Pancreas (tissue), 10 donors: ENCODE measurements around the gene ANGPTL2. TPM values are rescaled to one million over a fixed set of nuclear protein-coding genes. Genes with fewer than 3 reads are reported as not detected.

Experiments used
- ATAC-seq, 4 donors: fragments of 200-7000 bp; cut with Tn5 transposase; one replicate each; pipeline versions ENCODE4 v1.8.0 to v1.9.1; 2020; ENCODE audit warnings: mild to moderate bottlenecking in 4 of 4, moderate library complexity in 4 of 4
- DNase-seq, 6 donors: peaks; one replicate each; pipeline ENCODE4 v3.0.0-alpha.2; 2020
- FAIRE-seq: peaks from 2 replicates; lab custom pipeline; 2012; peaks lifted over from hg19 to GRCh38; lab: Jason Lieb, UNC
- H3K27ac ChIP-seq, 4 donors: fragments of 200-600 bp; sonication (generic); 1 replicate in 3 of 4; 2 replicates in 1 of 4; pipeline versions ENCODE4 v1.5.0 to v1.8.0; 2020
- H3K27me3 ChIP-seq, 4 donors: fragments of 200-600 bp; one replicate each; pipeline ENCODE4 v1.8.0; 2021
- H3K36me3 ChIP-seq, 3 donors: fragments of 200-600 bp; sonication (generic) in 1 of 3; one replicate each; pipeline versions ENCODE4 v1.5.0 to v1.8.0; 2020 to 2021
- H3K4me1 ChIP-seq, 3 donors: fragments of 200-600 bp; one replicate each; pipeline ENCODE4 v1.8.0; 2021
- H3K4me3 ChIP-seq, 4 donors: fragments of 200-600 bp; sonication (generic) in 2 of 4; one replicate each; pipeline versions ENCODE4 v1.5.0 to v1.8.0; 2020 to 2021
- H3K9me3 ChIP-seq, 4 donors: fragments of 200-600 bp; one replicate each; pipeline ENCODE4 v1.8.0; 2021
- WGBS, 2 donors: extraction: QIAGEN DNeasy Blood & Tissue Kit; methylation state at CpG; one replicate each; pipeline ENCODE4 v1.1.7; 2013; 5-methylcytosine and 5-hydroxymethylcytosine counted together
- intact Hi-C, 3 donors: fragments of 100-400 bp; cut with DNase I; formaldehyde crosslinking; loops; one replicate each; pipeline versions ENCODE4 v1.11.1 to v1.14.2; 2022
- polyA plus RNA-seq, 2 donors: library from polyadenylated mRNA; stranded (reverse); fragments of 200-250 nt; gene quantifications; one replicate each; pipeline ENCODE4 v1.2.3, GENCODE V29; 2013
- total RNA-seq, 6 donors: library from RNA; stranded (reverse); fragmentation: NEBNext Ultra II Directional in 4 of 6; extraction: Animal tissue kit (Norgen Biotek cat#: 25700) in 4 of 6; gene quantifications; one replicate each; pipeline versions ENCODE4 v1.2.1 to v1.2.4, GENCODE V29; 2021 to 2023
- TF ChIP-seq, protein P1 (sequence below), 4 donors: fragments of 200-600 bp; sonication (generic) in 3 of 4; IDR thresholded peaks; one replicate each; pipeline versions ENCODE4 v1.5.0 to v1.8.0; 2021; ENCODE audit warnings: antibody characterized with exemption in 4 of 4
- donor health status: healthy with polysubstance abuse.
- donor health status: DM: no; HTN: no; CAD: no; lungs with moderate emphysema.
- donor health status: DM: no; HTN: no; CAD: no.
- donor health status: control.
- donor health status: control.
- donor health status: Bipolar disorder and iron deficiency.
- donor health status: DM: yes; HTN: yes; CAD: no.
- donor health status: DM: no; HTN: no; CAD: no.
- donor health status: DM: no; HTN: no; CAD: no.
- donor health status: DM: yes; HTN: yes; CAD: no.

ANGPTL2 gene
- total and polyA plus RNA-seq, 8 donors, result 1.2 to 4.6 (median 2.3) TPM

DNA sequence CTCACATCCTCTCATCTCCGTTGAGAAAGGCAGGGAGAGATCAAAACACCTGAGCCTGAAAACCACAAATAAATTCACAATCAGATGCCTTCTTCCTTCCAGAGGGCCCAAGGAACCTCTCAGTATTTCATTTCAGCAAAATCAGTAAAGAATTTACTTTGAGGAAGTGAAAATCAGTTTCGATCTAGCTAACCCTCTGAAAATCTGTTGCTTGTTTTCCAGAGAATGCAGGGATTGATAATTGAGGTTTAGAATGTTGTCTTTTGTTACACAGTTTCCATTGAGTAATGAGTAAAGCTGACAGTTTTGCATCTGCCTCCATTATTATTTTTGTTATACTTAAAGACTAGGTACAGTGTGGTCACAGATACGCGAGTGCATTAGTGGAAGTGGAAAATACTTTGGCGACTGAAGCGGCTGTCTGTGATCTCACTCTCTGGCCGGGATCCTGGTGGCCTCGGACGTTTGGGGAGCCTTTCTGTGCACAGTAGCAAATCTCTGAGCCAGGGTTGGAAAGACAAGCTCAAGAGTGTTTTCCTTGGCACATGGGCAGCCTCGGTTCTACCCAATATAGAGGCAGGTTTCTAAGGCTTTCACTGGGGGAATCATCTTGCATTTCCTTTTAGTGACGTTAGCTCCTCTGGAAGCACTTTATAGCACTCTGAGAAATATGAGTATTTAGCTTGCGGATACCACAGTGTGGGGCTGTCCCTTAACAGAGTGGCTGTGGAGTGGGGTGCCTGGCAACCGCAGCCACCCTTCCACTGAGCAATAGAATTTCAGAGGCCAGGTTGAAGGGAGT lies 32.2 kb upstream of the ANGPTL2 start:
- no peaks in the 10 kb centered on the region for H3K9me3 ChIP-seq
- intact Hi-C loops, result no loop called here
- no peaks in the 10 kb centered on the region for H3K36me3 ChIP-seq
- no peaks in the 10 kb centered on the region for H3K4me1 ChIP-seq
- DNase-seq (peak in 3 of 6 donors; percentile 5 to 31 (median 19)), ATAC-seq (peak in 3 of 4 donors; percentile 50 to 85 (median 75)), FAIRE-seq (no peak)
- no peak overlapping the region for H3K4me3 ChIP-seq
- 76 to 81% methylated on average over 13 of the region's 13 CpGs for WGBS, 2 donors
- TF ChIP-seq, protein P1, sequence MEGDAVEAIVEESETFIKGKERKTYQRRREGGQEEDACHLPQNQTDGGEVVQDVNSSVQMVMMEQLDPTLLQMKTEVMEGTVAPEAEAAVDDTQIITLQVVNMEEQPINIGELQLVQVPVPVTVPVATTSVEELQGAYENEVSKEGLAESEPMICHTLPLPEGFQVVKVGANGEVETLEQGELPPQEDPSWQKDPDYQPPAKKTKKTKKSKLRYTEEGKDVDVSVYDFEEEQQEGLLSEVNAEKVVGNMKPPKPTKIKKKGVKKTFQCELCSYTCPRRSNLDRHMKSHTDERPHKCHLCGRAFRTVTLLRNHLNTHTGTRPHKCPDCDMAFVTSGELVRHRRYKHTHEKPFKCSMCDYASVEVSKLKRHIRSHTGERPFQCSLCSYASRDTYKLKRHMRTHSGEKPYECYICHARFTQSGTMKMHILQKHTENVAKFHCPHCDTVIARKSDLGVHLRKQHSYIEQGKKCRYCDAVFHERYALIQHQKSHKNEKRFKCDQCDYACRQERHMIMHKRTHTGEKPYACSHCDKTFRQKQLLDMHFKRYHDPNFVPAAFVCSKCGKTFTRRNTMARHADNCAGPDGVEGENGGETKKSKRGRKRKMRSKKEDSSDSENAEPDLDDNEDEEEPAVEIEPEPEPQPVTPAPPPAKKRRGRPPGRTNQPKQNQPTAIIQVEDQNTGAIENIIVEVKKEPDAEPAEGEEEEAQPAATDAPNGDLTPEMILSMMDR (IDR thresholded peaks at IDR 0.05), result no peak
- H3K27me3 ChIP-seq, result no peaks in the 10 kb centered on the region
- H3K27ac ChIP-seq, result no peak overlapping the region

DNA sequence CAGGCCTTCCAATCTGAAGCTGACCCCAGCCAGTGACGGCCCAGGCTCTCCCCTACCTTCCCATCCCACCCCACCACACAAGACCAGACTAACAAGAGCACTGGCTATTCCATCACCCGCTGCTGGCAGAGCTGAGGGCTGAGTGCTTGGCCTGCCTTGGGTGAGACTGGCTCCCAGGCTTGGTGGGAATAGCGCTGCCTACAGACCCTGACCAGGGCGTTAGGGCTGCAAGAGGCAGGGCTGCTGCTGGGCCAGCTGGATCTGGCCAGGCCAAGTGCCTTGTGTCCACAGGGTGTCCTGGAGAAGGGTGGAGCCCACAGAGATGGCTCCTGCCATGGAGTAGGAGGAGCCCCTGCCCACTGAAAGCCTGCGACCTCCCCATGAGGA lies 31.6 kb upstream of the ANGPTL2 start:
- FAIRE-seq, result no peak
- Histone ChIP-seq H3K27ac (no peak overlapping the region), H3K27me3 (no peaks in the 10 kb centered on the region), H3K4me3 (no peak overlapping the region), H3K36me3 (no peaks in the 10 kb centered on the region), H3K9me3 (no peaks in the 10 kb centered on the region), H3K4me1 (no peaks in the 10 kb centered on the region)
- intact Hi-C loops, result no loop called here
- DNase-seq, result peak in 3 of 6 donors; percentile 4 to 31 (median 8)
- ATAC-seq, result peak in 1 of 4 donors; percentile 41
- TF ChIP-seq, protein P1 (IDR thresholded peaks at IDR 0.05), result no peak
- WGBS, 2 donors, result 94 to 96% methylated on average over 5 of the region's 5 CpGs

DNA sequence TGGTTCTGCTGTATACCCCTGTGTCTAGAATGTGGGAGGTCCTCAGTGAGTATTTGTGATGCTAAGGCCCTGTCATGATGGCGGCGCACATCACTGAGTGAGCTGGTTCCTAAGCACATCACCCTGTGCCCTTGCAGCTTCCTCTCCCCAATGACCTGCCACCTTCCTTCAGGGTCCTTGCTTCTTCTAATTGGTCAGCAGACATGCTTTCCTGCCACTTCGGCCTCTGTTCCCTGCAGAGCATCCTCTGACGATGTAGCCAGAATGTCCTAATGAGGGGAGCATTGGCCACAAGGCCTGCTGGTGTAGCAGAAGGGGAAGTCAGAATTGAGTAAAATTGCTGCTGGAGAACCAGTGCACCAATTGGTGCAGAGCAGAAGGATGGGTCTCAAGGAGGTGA lies 31.1 kb upstream of the ANGPTL2 start:
- Histone ChIP-seq H3K27me3 (no peaks in the 10 kb centered on the region), H3K9me3 (no peaks in the 10 kb centered on the region), H3K4me1 (no peaks in the 10 kb centered on the region), H3K27ac (no peak overlapping the region), H3K4me3 (no peak overlapping the region), H3K36me3 (no peaks in the 10 kb centered on the region)
- intact Hi-C loops, result no loop called here
- no peak for ATAC-seq
- TF ChIP-seq, protein P1 (IDR thresholded peaks at IDR 0.05), result no peak
- DNase-seq, result peak in 2 of 6 donors; percentile 1 to 16
- FAIRE-seq, result no peak
- WGBS, 2 donors, result 92 to 93% methylated on average over 4 of the region's 4 CpGs

DNA sequence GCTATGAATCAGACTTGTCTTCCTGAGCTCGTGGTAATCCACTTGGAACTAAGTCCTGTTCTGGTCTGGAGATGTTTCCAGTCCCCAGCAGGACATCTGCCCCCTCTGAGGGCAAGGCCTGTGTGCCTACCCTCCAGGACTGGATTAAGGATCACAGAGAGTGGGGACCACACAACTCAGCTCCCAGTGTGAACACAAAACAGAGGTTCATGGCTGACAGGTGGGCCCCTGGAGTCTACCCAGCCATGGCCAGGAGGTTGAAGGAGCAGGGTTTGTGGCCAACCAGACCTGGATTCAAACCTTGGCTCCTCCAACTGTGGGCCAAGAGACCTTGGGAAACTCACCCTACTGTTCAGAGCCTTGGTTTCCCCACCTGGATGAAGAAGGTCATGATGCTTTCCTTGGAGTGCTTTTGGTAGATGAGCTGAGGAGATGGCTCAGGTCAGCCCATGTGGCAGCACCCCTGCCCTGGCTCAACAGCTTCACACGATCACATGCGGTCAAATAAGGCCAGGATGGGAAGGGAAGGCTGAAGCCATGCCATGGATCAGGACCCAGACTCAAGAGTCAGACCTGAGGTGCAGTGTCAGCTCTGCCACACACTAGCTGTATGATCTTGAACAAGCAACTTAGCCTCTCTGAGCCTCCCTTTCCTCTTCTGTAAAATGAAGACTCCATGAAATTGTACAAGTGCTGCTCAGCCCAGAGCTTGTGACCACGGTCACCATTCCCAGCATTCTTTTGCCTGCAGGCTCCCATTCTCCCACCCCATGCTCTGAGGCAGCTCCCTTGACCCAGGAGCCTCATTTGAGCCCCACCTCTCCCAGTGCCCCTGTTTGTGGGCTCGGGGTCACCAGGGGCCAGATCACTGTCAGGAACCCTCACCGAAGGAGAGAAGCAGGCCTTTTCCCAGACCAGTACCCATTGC lies 27.3 kb upstream of the ANGPTL2 start:
- H3K27me3 ChIP-seq, result no peaks in the 10 kb centered on the region
- H3K4me3 ChIP-seq, result no peak overlapping the region
- ATAC-seq (no peak), DNase-seq (peak in 1 of 6 donors; percentile 31), FAIRE-seq (no peak)
- 93% methylated on average over 6 of the region's 6 CpGs for WGBS, 2 donors
- no peaks in the 10 kb centered on the region for H3K4me1 ChIP-seq
- no peaks in the 10 kb centered on the region for H3K36me3 ChIP-seq
- TF ChIP-seq, protein P1 (IDR thresholded peaks at IDR 0.05), result no peak
- no peaks in the 10 kb centered on the region for H3K9me3 ChIP-seq
- intact Hi-C loops, result no loop called here
- no peak overlapping the region for H3K27ac ChIP-seq
